NCI-H748 (cell line): ENCODE results near the gene RAB31.

ENCODE experiments used
- DNase-seq: peaks from one replicate; lab custom pipeline; 2025; ENCODE audit not compliant: unreplicated experiment; lab: John Stamatoyannopoulos, UW

RAB31 gene

GRCh38 chr18:9712130-9712577 lies 4.1 kb downstream of the RAB31 start:
- no peak for DNase-seq

GRCh38 chr18:9712611-9713010 lies 4.5 kb downstream of the RAB31 start:
- no peak for DNase-seq

GRCh38 chr18:9714266-9715087 lies 6.4 kb downstream of the RAB31 start:
- DNase-seq = no peak

GRCh38 chr18:9715088-9715343 lies 6.9 kb downstream of the RAB31 start:
- DNase-seq = no peak

- DNase-seq = no peak
Observed at GRCh38 chr18:9715978-9716774, 8.1 kb downstream of the RAB31 start.

GRCh38 chr18:9716780-9717563 lies 8.9 kb downstream of the RAB31 start:
- DNase-seq = no peak

DNA sequence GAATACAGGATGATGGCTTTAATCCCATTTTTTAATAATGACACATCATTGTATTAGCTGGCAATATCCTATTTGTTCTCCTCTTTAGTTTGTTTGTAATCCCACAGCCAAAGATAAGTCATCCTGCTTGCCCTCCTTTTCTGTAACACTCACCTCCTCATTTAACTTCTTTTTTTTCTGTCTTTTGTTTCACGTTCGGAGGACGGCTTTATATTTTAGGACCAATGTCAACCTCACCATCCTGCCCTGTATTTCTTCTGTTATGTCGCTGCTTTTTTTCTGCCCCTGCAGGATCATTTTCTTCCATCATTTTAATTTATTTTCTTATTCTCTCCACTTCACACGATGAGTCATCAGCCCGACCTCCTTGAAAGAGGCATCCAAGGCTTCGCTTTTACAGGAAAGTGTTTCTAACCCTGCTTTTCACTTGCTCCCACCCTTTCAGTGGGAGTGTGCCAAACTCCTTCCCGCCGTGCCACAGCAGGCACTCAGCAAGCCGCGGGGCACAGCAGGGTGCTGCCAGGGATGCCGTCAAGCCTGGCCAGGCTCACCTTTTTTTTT lies 11.4 kb downstream of the RAB31 start:
- no peak for DNase-seq

GRCh38 chr18:9720327-9720726 lies 12.2 kb downstream of the RAB31 start:
- no peak for DNase-seq

- DNase-seq = no peak
Observed at GRCh38 chr18:9721893-9722550, 13.9 kb downstream of the RAB31 start.

DNA sequence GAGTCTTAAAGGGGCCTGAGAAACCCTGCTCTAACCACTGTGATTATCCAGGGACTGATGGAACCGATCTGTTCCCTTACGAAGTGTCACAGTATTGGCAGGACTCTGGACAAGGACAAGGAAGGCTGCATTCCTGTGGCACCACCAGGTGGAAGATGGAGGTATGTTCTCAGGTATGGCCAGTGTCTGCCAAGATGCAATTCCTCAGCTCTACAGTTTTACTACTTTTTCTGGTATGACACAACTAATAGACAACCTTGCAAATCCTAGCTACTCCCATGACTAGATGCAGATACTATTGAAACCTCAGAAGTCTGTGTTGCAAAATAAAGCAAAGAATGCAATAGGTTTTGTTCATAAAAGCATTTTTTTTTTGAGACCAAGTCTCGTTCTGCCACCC lies 14.6 kb downstream of the RAB31 start:
- DNase-seq = peak; percentile 43

DNA sequence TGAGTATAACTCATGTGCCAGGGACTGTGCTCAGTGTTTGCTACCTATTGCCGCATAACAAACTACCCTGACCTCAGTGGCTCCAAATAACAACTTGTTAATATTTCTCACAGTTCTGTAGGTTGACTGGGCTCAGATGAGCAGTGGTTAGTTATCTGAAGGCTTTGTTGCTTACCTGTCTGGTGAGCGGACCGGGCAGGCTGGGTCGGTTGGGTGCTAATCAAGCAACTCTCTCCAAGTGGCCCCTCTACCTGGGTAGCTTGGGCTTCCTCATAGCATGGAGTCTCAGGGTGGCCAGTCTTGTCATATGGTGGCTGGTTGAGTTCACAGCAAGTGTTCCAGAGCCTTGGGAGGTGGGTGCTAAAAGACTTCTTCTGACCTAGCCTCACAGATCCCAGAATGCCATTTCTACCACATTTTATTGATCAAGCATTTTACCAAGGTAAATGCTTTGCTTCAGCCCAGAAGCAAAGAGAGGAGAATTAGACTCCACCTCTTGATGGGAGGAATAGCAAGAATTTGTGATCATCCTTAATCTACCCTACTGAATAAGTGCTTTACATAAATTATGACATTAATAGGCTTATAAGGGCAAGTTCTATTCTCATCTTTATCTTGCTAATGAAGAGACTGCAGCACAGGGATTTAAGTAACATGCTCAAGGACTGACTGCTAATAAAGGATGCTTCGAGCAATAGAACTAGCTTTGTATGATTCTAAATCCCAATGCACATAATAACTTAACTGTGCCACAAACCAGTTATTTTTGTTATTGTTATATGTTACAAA lies 16.9 kb downstream of the RAB31 start:
- DNase-seq = no peak

DNA sequence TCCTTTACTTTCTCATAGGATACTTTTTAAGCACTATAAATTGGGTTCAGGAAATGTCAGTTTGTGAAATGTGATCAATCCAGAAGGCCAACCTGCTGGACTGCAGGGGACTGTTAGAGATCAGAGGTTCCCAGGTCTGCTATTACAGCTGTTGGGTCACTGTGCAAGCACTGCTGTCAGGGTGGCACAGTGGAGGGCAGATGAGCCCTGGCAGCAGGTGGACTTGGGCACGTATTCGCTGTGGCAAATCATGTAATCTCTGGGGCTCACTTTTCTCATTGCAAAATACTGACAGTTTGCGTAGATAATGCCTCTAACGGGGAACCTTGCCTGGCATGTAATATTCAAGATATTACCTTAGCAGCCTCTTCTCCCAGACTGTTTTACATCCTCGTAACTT lies 18.1 kb downstream of the RAB31 start:
- DNase-seq = no peak

DNA sequence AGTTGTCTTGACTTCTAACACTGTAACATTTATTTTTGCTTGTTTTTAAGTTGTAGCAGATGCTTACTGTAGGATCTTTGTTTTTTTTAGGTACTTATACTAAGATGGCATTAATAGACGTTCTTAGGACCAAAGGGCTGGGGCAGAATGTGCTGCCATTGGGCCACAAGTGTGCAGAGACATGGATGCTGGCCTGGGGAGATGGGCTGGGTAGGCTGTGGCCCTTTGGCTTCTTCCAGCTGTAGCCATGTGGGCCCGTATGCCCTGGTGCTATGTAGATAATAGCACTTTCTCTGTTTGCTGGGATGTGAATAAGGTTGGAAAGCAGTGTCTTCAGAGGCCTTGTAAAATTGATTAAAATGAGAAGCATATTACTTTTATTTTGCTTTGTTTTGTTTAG lies 18.8 kb downstream of the RAB31 start:
- DNase-seq = no peak

GRCh38 chr18:9730786-9731185 lies 22.7 kb downstream of the RAB31 start:
- no peak for DNase-seq

DNA sequence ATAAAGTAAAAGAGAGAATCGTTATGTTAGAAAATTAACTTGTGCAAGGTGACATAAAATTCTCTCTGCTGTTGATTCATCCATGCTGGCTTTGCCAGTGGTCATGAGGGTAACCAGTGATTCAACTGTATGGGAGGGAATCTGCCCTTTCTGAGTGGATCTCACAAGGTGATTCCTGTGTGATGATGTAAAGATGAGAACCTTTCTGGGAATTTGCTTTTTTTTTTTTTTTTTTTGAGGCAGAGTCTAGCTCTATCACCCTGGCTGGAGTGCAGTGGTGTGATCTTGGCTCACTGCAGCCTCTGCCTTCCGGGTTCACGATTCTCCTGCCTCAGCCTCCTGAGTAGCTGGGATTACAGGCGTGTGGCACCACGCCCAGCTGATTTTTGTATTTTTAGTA lies 23.3 kb downstream of the RAB31 start:
- no peak for DNase-seq

DNA sequence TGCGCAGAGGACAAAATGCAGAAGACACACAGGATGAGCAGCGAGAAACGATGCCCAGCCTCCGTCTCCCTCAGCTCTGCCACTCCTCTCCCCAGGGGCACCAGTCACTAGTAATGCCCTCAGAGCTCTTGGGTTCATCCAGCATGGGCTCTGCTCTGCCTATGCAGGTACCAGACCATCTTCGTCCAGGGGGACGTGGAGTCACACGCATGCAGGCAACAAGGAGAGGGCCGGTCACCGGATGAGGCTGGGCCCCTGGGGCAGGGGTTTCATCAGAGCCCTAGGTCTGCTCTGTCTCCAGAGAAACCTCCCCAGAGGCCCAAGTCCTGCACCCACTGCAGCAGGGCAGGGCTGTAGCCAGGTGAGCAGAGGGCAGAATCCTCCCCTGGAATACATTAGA lies 23.9 kb downstream of the RAB31 start:
- DNase-seq = no peak

DNA sequence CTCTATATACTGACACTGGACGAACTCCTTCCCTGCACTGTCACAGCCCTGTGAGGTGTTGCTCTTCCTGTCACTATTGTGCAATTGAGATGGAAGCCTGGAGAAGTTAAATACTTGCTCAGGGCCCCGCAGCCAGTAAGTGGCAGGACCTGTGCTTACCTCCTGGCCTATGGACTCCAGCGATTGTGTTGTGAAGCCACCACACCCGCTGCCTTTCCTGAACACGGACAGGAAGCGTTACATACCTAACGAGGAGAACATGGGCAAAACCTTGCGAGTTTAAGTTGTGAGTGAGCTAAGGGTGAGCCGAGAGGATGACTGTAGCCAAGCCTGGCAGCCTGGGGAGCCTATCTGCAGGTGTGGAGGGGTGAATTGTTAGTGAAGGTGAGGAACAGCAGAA lies 26.1 kb downstream of the RAB31 start:
- DNase-seq = peak; percentile 11

DNA sequence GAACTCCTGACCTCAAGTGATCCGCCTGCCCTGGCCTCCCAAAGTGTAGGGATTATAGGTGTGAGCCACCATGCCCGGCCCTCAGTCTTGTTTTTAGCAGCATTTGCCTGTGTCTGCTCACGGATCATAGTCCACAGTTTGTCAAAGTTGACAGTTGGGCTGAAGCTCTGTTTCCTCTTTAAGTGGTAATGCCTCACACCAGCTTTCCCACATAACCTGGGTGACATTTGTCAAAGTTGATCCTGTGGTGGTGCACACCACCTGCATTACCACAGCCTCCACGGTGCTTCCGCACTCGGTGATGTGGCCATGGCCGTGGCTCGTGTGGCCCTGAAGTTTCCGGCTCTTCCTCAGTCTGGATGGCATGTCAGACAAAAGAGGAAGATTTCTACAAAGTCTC lies 27.1 kb downstream of the RAB31 start:
- DNase-seq = no peak

DNA sequence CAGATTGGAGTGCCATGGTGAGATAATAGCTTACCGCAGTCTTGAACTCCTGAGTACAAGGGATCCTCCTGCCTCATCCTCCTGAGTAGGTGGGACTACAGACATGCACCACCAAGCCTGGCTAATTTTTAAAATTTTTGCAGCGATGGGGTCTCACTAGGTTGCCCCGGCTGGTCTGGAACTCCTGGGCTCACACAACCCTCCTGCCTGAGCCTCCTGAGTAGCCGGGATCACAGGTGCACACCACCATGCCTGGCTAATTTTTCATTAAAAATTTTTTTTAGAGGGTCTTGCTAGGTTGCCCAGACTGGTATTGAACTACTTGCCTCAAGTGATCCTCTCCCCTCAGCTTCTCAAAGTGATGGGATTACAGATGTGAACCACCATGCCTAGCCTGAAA lies 27.8 kb downstream of the RAB31 start:
- DNase-seq = no peak

DNA sequence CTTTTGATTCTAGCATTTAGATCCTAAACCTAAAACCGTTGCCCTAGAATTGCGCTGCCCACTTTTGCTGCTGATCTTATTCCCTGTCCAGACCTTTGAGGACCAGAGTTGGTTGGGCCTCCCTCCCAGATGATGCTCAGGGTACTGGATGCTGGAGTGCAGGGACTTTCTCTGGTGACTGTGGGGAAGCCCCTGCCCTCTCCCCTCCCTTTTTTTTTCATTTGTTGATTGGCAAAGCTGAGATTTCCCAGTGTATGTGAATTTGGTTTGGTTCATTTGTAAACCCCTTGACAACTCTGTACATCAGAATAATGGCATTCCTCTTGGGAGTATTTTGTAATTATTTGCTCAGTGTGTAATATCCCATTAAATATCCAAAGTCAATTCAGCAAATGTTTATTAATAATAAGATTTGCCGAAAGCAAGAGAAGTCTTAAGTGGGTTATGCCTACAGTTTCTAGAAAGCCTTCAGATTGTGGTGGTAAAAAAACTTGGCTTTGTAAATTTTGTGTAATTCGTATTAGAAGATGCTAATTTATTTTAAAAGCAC lies 28.3 kb downstream of the RAB31 start:
- DNase-seq = peak; percentile 19
